K562 (cell line): ENCODE results near the gene CLP1.
"Not testable (repeated sequence)": the region's sequence is repeated elsewhere in the genome, so short reads cannot be mapped to it uniquely, and the experiment has no call there.

ENCODE experiments used
- AFF4 ChIP-seq: sonication (generic); formaldehyde crosslinking; IDR thresholded peaks from 2 replicates; pipeline ENCODE4 v1.8.0; 2023; ENCODE audit warnings: mild to moderate bottlenecking, missing genetic modification reagents
- CEBPB ChIP-seq: fragments of 450-650 bp; IDR thresholded peaks from 2 replicates; pipeline ENCODE4 v1.6.1; 2016; ENCODE audit warnings: missing genetic modification characterization, missing compliant biosample characterization
- CHD1 ChIP-seq: fragments of 200-600 bp; sonication (generic); IDR thresholded peaks from one replicate; pipeline ENCODE4 v1.6.1; 2012; ENCODE audit warnings: mild to moderate bottlenecking, moderate library complexity, low read length, inconsistent platforms
- CTCF ChIP-seq, 3 experiments: IDR thresholded peaks in 2 of 3; conservative IDR thresholded peaks in 1 of 3; 2 replicates each; pipeline ENCODE4 v1.5.1; 2011 to 2012; ENCODE audit warnings: low read length in 3 of 3, mild to moderate bottlenecking in 3 of 3, control low read depth in 2 of 3, improper control_type of control experiment in 1 of 3, inconsistent platforms in 1 of 3, low read depth in 1 of 3, mixed read lengths in 1 of 3, moderate library complexity in 1 of 3; ENCODE audit not compliant: insufficient read depth in 2 of 3
- FOXA3 ChIP-seq, 2 experiments: fragments of 450-650 bp in 1 of 2; sonication (generic) in 1 of 2; formaldehyde crosslinking; IDR thresholded peaks in 1 of 2; conservative IDR thresholded peaks in 1 of 2; 2 replicates each; pipeline versions ENCODE4 v1.4.0 to v1.8.0; 2020 to 2022; ENCODE audit warnings: mild to moderate bottlenecking in 2 of 2, missing genetic modification reagents in 1 of 2
- FOXJ3 ChIP-seq: sonication (generic); formaldehyde crosslinking; IDR thresholded peaks from 2 replicates; pipeline ENCODE4 v1.4.0; 2020; ENCODE audit warnings: mild to moderate bottlenecking, missing genetic modification reagents
- MAFK ChIP-seq: IDR thresholded peaks from 2 replicates; pipeline ENCODE4 v1.6.1; 2011; ENCODE audit warnings: low read length, improper control_type of control experiment
- NCOA2 ChIP-seq, 2 experiments: fragments of 450-650 bp; IDR thresholded peaks; 2 replicates each; pipeline ENCODE4 v1.6.1; 2018; ENCODE audit warnings: mild to moderate bottlenecking in 2 of 2, moderate library complexity in 1 of 2; ENCODE audit not compliant: partially characterized antibody in 2 of 2
- RBM15 ChIP-seq: fragments of 200-400 bp; formaldehyde crosslinking; IDR thresholded peaks from 2 replicates; pipeline ENCODE4 v1.6.1; 2018; ENCODE audit warnings: mild to moderate bottlenecking, low read length, moderate library complexity; ENCODE audit not compliant: insufficient read depth
- RCOR1 ChIP-seq, 2 experiments: IDR thresholded peaks; 2 replicates each; pipeline ENCODE4 v1.6.1; 2012; ENCODE audit warnings: low read depth in 2 of 2, low read length in 2 of 2, borderline replicate concordance in 1 of 2, improper control_type of control experiment in 1 of 2
- SRSF9 ChIP-seq: fragments of 200-400 bp; formaldehyde crosslinking; IDR thresholded peaks from 2 replicates; pipeline ENCODE4 v1.6.1; 2017; ENCODE audit warnings: low read depth, low read length, borderline replicate concordance
- STAT5B ChIP-seq: fragments of 250-450 bp; sonication (Bioruptor Pico); IDR thresholded peaks from 2 replicates; pipeline ENCODE4 v1.8.0; 2021; ENCODE audit warnings: mild to moderate bottlenecking, inconsistent platforms
- ZNF175 ChIP-seq: fragments of 200-800 bp; sonication (Bioruptor generic); IDR thresholded peaks from 2 replicates; pipeline ENCODE4 v1.6.1; 2016; ENCODE audit warnings: low read depth, mild to moderate bottlenecking, missing genetic modification characterization, missing compliant biosample characterization
- ZNF41 ChIP-seq: fragments of 250-450 bp; sonication (Bioruptor Pico); conservative IDR thresholded peaks from 2 replicates; pipeline ENCODE4 v1.4.0; 2020; ENCODE audit warnings: mild to moderate bottlenecking

GRCh38 chr11:57652230-57652629, 5.3 kb upstream of the CLP1 start:
- not testable (repeated sequence) for TF ChIP-seq RBM15; MAFK; CHD1; CEBPB (tag); FOXJ3 (CRISPR knock-in tag); NCOA2 (IDR thresholded peaks at IDR 0.05; ENCODE audit: partially characterized antibody in 2 of 2); ZNF41 (CRISPR knock-in tag); SRSF9; AFF4 (CRISPR knock-in tag); CTCF (IDR thresholded peaks at IDR 0.05 in 2 of 3, conservative IDR thresholded peaks at IDR 0.05 in 1 of 3; ENCODE audit: insufficient read depth in 2 of 3, low read depth in 1 of 3, low read length in 3 of 3); FOXA3 (CRISPR knock-in tag; conservative IDR thresholded peaks at IDR 0.05 in 1 of 2, IDR thresholded peaks at IDR 0.05 in 1 of 2); STAT5B (CRISPR knock-in tag); RCOR1 (IDR thresholded peaks at IDR 0.05; ENCODE audit: borderline replicate concordance in 1 of 2, low read depth in 2 of 2, low read length in 2 of 2); ZNF175 (CRISPR knock-in tag)
